GM18505 (cell line): ENCODE results near the gene KDM4E.

Source experiments
- ATAC-seq: cut with Tn5 transposase; IDR thresholded peaks from one replicate; pipeline ENCODE4 v1.9.1; 2021; ENCODE audit not compliant: unreplicated experiment
- POLR2A ChIP-seq: IDR thresholded peaks from 4 replicates; pipeline ENCODE4 v1.6.1; 2011; ENCODE audit warnings: borderline replicate concordance; ENCODE audit not compliant: insufficient read depth, insufficient read length; ENCODE audit errors: extremely low read depth

KDM4E gene

GRCh38 chr11:95065336-95065735 lies 40.3 kb downstream of the KDM4E start:
- TF ChIP-seq POLR2A: no peak
- no peak for ATAC-seq

- TF ChIP-seq POLR2A: no peak
- peak; percentile 37 for ATAC-seq
Observed at GRCh38 chr11:95066716-95067038, 41.6 kb downstream of the KDM4E start, which contains the start of gene SRSF8. Gene SRSF8, plus strand, starts transcription at chr11:95066919. Its CDS starts 308 bp downstream, at chr11:95067227.

- peak; percentile 74 for ATAC-seq
- TF ChIP-seq POLR2A: peak; percentile 77
Observed at GRCh38 chr11:95067039-95067840, 42.2 kb downstream of the KDM4E start.

GRCh38 chr11:95067841-95068219 lies 42.8 kb downstream of the KDM4E start:
- ATAC-seq: no peak

GRCh38 chr11:95068549-95068948 lies 43.5 kb downstream of the KDM4E start:
- peak; percentile 80 for TF ChIP-seq POLR2A
- ATAC-seq: peak; percentile 63

More at GRCh38 chr11:95067841-95068219, 42.8 kb downstream of the KDM4E start:
- TF ChIP-seq POLR2A: no peak

- no peak for ATAC-seq
- TF ChIP-seq POLR2A: no peak
Observed at GRCh38 chr11:95070471-95070870, 45.4 kb downstream of the KDM4E start.

GRCh38 chr11:95072948-95073347 lies 47.9 kb downstream of the KDM4E start:
- no peak for ATAC-seq
- TF ChIP-seq POLR2A: no peak

- no peak for TF ChIP-seq POLR2A
- no peak for ATAC-seq
Observed at GRCh38 chr11:95074792-95075563, 49.9 kb downstream of the KDM4E start.

GRCh38 chr11:95076416-95076815 lies 51.4 kb downstream of the KDM4E start:
- no peak for ATAC-seq
- no peak for TF ChIP-seq POLR2A

GRCh38 chr11:95076981-95077380 lies 51.9 kb downstream of the KDM4E start:
- ATAC-seq: no peak
- no peak for TF ChIP-seq POLR2A
